ENCODE measurements around the gene MAPK10. TPM values are rescaled to one million over a fixed set of nuclear protein-coding genes. Genes with fewer than 3 reads are reported as not detected.

MAPK10 gene
- total RNA-seq, 1 donor from 2014 or later, result 2.0 TPM

- Mint-ChIP-seq H3K4me3 (ENCODE audit: unreplicated experiment) (no peak overlapping the region), H3K27me3 (ENCODE audit: unreplicated experiment) (no peaks in the 10 kb centered on the region), H3K27ac (ENCODE audit: unreplicated experiment) (no peak overlapping the region), H3K9me3 (ENCODE audit: unreplicated experiment) (no peaks in the 10 kb centered on the region), H3K4me1 (ENCODE audit: unreplicated experiment) (no peaks in the 10 kb centered on the region), H3K36me3 (ENCODE audit: low read depth, unreplicated experiment) (no peaks in the 10 kb centered on the region)
- DNase-seq (ENCODE audit: low spot score), result no peak
- no peak for TF ChIP-seq CTCF (IDR thresholded peaks at IDR 0.05; ENCODE audit: unreplicated experiment)
Measured at GRCh38 chr4:86151196-86151595, 208.7 kb downstream of the MAPK10 start.

DNA sequence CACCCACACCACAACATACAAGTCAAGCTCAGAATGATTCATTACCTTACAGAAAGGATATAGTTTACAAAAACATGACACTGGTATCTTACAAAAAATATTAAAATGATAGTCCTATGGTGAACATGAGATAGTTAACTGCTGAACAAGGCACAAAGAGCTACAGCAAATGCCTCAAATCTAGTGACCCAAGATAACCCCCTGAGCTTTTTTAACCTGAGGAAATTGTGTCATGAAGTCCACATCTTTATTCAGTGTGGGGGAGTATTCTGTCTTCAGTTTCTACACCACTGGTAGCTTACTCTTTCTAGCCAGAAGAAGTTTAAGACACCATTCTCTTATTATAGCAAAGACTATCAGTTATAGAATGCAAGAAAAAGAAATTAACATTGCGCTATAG lies 218.7 kb downstream of the MAPK10 start:
- TF ChIP-seq CTCF (IDR thresholded peaks at IDR 0.05; ENCODE audit: unreplicated experiment), result no peak
- no peak for DNase-seq (ENCODE audit: low spot score)
- Mint-ChIP-seq H3K36me3 (ENCODE audit: low read depth, unreplicated experiment) (no peaks in the 10 kb centered on the region), H3K4me3 (ENCODE audit: unreplicated experiment) (no peak overlapping the region), H3K27ac (ENCODE audit: unreplicated experiment) (no peak overlapping the region), H3K9me3 (ENCODE audit: unreplicated experiment) (no peaks in the 10 kb centered on the region), H3K4me1 (ENCODE audit: unreplicated experiment) (no peaks in the 10 kb centered on the region), H3K27me3 (ENCODE audit: unreplicated experiment) (no peaks in the 10 kb centered on the region)

- H3K27ac Mint-ChIP-seq (ENCODE audit: unreplicated experiment), result no peak overlapping the region
Measured at GRCh38 chr4:86132468-86132867, 227.4 kb downstream of the MAPK10 start.

DNA sequence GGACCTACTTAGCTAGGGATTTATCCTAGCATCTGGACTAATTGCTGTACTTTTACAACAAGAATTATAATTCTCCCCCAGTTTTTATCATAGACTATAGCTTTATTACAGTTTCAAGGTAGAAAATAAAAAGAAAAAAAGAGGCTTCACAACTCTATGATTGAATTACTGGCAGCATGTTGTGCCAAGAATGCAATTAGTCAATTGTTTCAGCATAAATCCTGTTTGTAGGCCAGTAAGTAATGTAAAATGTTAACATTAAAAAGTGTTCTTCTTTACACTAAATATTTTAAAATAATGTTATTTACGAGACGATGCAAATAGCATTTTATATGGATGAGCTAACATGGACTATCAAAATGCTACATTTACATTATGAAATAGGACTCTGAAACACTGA lies 228.4 kb downstream of the MAPK10 start:
- DNase-seq (ENCODE audit: low spot score), result no peak
- Mint-ChIP-seq H3K4me1 (ENCODE audit: unreplicated experiment) (peaks cover 15% of the 10 kb centered on the region), H3K36me3 (ENCODE audit: low read depth, unreplicated experiment) (no peaks in the 10 kb centered on the region), H3K27ac (ENCODE audit: unreplicated experiment) (no peak overlapping the region), H3K27me3 (ENCODE audit: unreplicated experiment) (no peaks in the 10 kb centered on the region), H3K4me3 (ENCODE audit: unreplicated experiment) (no peak overlapping the region), H3K9me3 (ENCODE audit: unreplicated experiment) (no peaks in the 10 kb centered on the region)
- TF ChIP-seq CTCF (IDR thresholded peaks at IDR 0.05; ENCODE audit: unreplicated experiment), result no peak

More at GRCh38 chr4:86132468-86132867, 227.4 kb downstream of the MAPK10 start:
- Mint-ChIP-seq H3K27me3 (ENCODE audit: unreplicated experiment) (no peaks in the 10 kb centered on the region), H3K4me3 (ENCODE audit: unreplicated experiment) (no peak overlapping the region), H3K36me3 (ENCODE audit: low read depth, unreplicated experiment) (no peaks in the 10 kb centered on the region), H3K4me1 (ENCODE audit: unreplicated experiment) (peaks cover 15% of the 10 kb centered on the region), H3K9me3 (ENCODE audit: unreplicated experiment) (no peaks in the 10 kb centered on the region)
- TF ChIP-seq CTCF (IDR thresholded peaks at IDR 0.05; ENCODE audit: unreplicated experiment), result no peak
- no peak for DNase-seq (ENCODE audit: low spot score)

- H3K4me1 Mint-ChIP-seq (ENCODE audit: unreplicated experiment), result peaks cover 15% of the 10 kb centered on the region
- no peaks in the 10 kb centered on the region for H3K9me3 Mint-ChIP-seq (ENCODE audit: unreplicated experiment)
- no peak overlapping the region for H3K27ac Mint-ChIP-seq (ENCODE audit: unreplicated experiment)
- TF ChIP-seq CTCF (IDR thresholded peaks at IDR 0.05; ENCODE audit: unreplicated experiment), result no peak
- H3K4me3 Mint-ChIP-seq (ENCODE audit: unreplicated experiment), result no peak overlapping the region
- no peak for DNase-seq (ENCODE audit: low spot score)
- no peaks in the 10 kb centered on the region for H3K36me3 Mint-ChIP-seq (ENCODE audit: low read depth, unreplicated experiment)
- no peaks in the 10 kb centered on the region for H3K27me3 Mint-ChIP-seq (ENCODE audit: unreplicated experiment)
Measured at GRCh38 chr4:86130160-86130933, 229.5 kb downstream of the MAPK10 start.
